NT2/D1 (cell line): ENCODE results near the gene PAXX.
A peak's percentile ranks its signal among the peaks of the same experiment; 100 is the strongest.

ENCODE experiments used
- DNase-seq: peaks from one replicate; pipeline ENCODE4 v3.0.0-alpha.2; 2011; ENCODE audit warnings: low read depth, low spot score
- H3K27me3 ChIP-seq: 2 replicates; pipeline ENCODE4 v1.6.0; 2011; ENCODE audit warnings: mild to moderate bottlenecking; ENCODE audit not compliant: insufficient read length, insufficient read depth
- H3K36me3 ChIP-seq: 2 replicates; pipeline ENCODE4 v1.6.1; 2011; ENCODE audit warnings: mild to moderate bottlenecking, low read length, mixed read lengths; ENCODE audit not compliant: insufficient read depth, insufficient read length
- H3K4me1 ChIP-seq: 2 replicates; pipeline ENCODE4 v1.5.1; 2011; ENCODE audit not compliant: insufficient read depth, insufficient read length
- H3K4me3 ChIP-seq: 2 replicates; pipeline ENCODE4 v1.5.1; 2011; ENCODE audit warnings: low read depth; ENCODE audit not compliant: insufficient read length
- H3K9ac ChIP-seq: 2 replicates; pipeline ENCODE4 v1.6.0; 2011; ENCODE audit warnings: low read depth; ENCODE audit not compliant: insufficient read length
- H3K9me3 ChIP-seq: 2 replicates; pipeline ENCODE4 v1.5.1; 2011; ENCODE audit warnings: mild to moderate bottlenecking, low read length; ENCODE audit not compliant: insufficient read depth
- SUZ12 ChIP-seq: IDR thresholded peaks from 2 replicates; pipeline ENCODE4 v1.6.1; 2011; ENCODE audit not compliant: insufficient read length, insufficient read depth; ENCODE audit errors: extremely low read depth
- YY1 ChIP-seq: IDR thresholded peaks from 2 replicates; pipeline ENCODE4 v1.6.1; 2011; ENCODE audit not compliant: insufficient read length, insufficient read depth
- ZNF274 ChIP-seq: IDR thresholded peaks from 2 replicates; pipeline ENCODE4 v1.6.1; 2011; ENCODE audit warnings: mild to moderate bottlenecking, low read depth, low read length

The PAXX gene

GRCh38 chr9:136965771-136966484, 26.3 kb upstream of the PAXX start:
- TF ChIP-seq YY1 (no peak), SUZ12 (no peak), ZNF274 (no peak)
- Histone ChIP-seq H3K9ac (peak overlapping the region; percentile 51), H3K4me3 (no peak overlapping the region), H3K36me3 (no peaks in the 10 kb centered on the region), H3K4me1 (peaks cover 31% of the 10 kb centered on the region), H3K27me3 (no peaks in the 10 kb centered on the region), H3K9me3 (no peaks in the 10 kb centered on the region)
- DNase-seq, result no peak

- H3K9ac ChIP-seq, result no peak overlapping the region
- TF ChIP-seq SUZ12, result no peak
- TF ChIP-seq ZNF274, result no peak
- TF ChIP-seq YY1, result no peak
- no peaks in the 10 kb centered on the region for H3K9me3 ChIP-seq
- DNase-seq, result no peak
- H3K4me3 ChIP-seq, result no peak overlapping the region
- H3K36me3 ChIP-seq, result no peaks in the 10 kb centered on the region
- H3K27me3 ChIP-seq, result no peaks in the 10 kb centered on the region
- H3K4me1 ChIP-seq, result peaks cover 32% of the 10 kb centered on the region
Measured at GRCh38 chr9:136968333-136969127, 23.7 kb upstream of the PAXX start.

- DNase-seq, result no peak
- TF ChIP-seq YY1 (no peak), SUZ12 (no peak), ZNF274 (no peak)
- Histone ChIP-seq H3K4me1 (peaks cover 30% of the 10 kb centered on the region), H3K9ac (no peak overlapping the region), H3K9me3 (no peaks in the 10 kb centered on the region), H3K4me3 (no peak overlapping the region), H3K27me3 (no peaks in the 10 kb centered on the region), H3K36me3 (no peaks in the 10 kb centered on the region)
Measured at GRCh38 chr9:136969150-136969549, 23.1 kb upstream of the PAXX start.

GRCh38 chr9:136969774-136970173, 22.4 kb upstream of the PAXX start:
- H3K4me1 ChIP-seq, result peaks cover 23% of the 10 kb centered on the region
- no peak for DNase-seq
- TF ChIP-seq SUZ12 (no peak), YY1 (no peak), ZNF274 (no peak)
- H3K4me3 ChIP-seq, result no peak overlapping the region
- H3K9me3 ChIP-seq, result no peaks in the 10 kb centered on the region
- no peaks in the 10 kb centered on the region for H3K27me3 ChIP-seq
- H3K36me3 ChIP-seq, result no peaks in the 10 kb centered on the region
- peak overlapping the region; percentile 67 for H3K9ac ChIP-seq

GRCh38 chr9:136970361-136970760, 21.9 kb upstream of the PAXX start:
- no peak for DNase-seq
- H3K4me1 ChIP-seq, result peaks cover 23% of the 10 kb centered on the region
- H3K27me3 ChIP-seq, result no peaks in the 10 kb centered on the region
- no peaks in the 10 kb centered on the region for H3K9me3 ChIP-seq
- TF ChIP-seq YY1 (no peak), ZNF274 (no peak), SUZ12 (no peak)
- no peak overlapping the region for H3K4me3 ChIP-seq
- H3K36me3 ChIP-seq, result no peaks in the 10 kb centered on the region
- peak overlapping the region; percentile 67 for H3K9ac ChIP-seq

GRCh38 chr9:136971746-136972145, 20.5 kb upstream of the PAXX start:
- TF ChIP-seq YY1 (no peak), SUZ12 (no peak), ZNF274 (no peak)
- no peaks in the 10 kb centered on the region for H3K36me3 ChIP-seq
- H3K9ac ChIP-seq, result no peak overlapping the region
- H3K27me3 ChIP-seq, result peaks cover under 1% of the 10 kb centered on the region
- no peak for DNase-seq
- no peaks in the 10 kb centered on the region for H3K9me3 ChIP-seq
- no peak overlapping the region for H3K4me3 ChIP-seq
- peaks cover 26% of the 10 kb centered on the region for H3K4me1 ChIP-seq

GRCh38 chr9:136972335-136972734, 19.9 kb upstream of the PAXX start:
- H3K9ac ChIP-seq, result no peak overlapping the region

More at GRCh38 chr9:136972335-136972734, 19.9 kb upstream of the PAXX start:
- Histone ChIP-seq H3K9me3 (no peaks in the 10 kb centered on the region), H3K4me3 (no peak overlapping the region), H3K4me1 (peaks cover 31% of the 10 kb centered on the region), H3K36me3 (no peaks in the 10 kb centered on the region), H3K27me3 (peaks cover 6% of the 10 kb centered on the region)
- no peak for TF ChIP-seq ZNF274
- TF ChIP-seq SUZ12, result no peak
- DNase-seq, result no peak
